Sigmoid colon (tissue), 7 donors: ENCODE data around the gene LCOR. TPM values are rescaled to one million over a fixed set of nuclear protein-coding genes. Genes with fewer than 3 reads are reported as not detected.

Experiments
- DNase-seq: peaks from one replicate; pipeline ENCODE4 v3.0.0-alpha.2; 2019
- H3K27ac ChIP-seq, 4 donors: fragments of 200-600 bp; sonication (generic); one replicate each; pipeline ENCODE4 v1.5.1; 2016 to 2019; ENCODE audit warnings: mild to moderate bottlenecking in 1 of 4
- H3K27me3 ChIP-seq, 3 donors: fragments of 200-600 bp; sonication (generic); one replicate each; pipeline ENCODE4 v1.5.1; 2019; ENCODE audit warnings: mild to moderate bottlenecking in 1 of 3
- H3K36me3 ChIP-seq, 4 donors: fragments of 200-600 bp; sonication (generic); one replicate each; pipeline ENCODE4 v1.5.1; 2016 to 2019
- H3K4me1 ChIP-seq, 4 donors: fragments of 200-600 bp; sonication (generic); one replicate each; pipeline ENCODE4 v1.5.1; 2017 to 2019
- H3K4me3 ChIP-seq, 4 donors: fragments of 200-600 bp; sonication (generic); one replicate each; pipeline ENCODE4 v1.5.1; 2017 to 2019; ENCODE audit warnings: mild to moderate bottlenecking in 2 of 4, moderate library complexity in 1 of 4
- H3K9me3 ChIP-seq, 4 donors: fragments of 200-600 bp in 3 of 4; sonication (generic) in 3 of 4; one replicate each; pipeline versions ENCODE4 v1.5.1 to v1.6.1; 2013 to 2019
- CTCF ChIP-seq, 4 experiments: fragments of 450-650 bp in 3 of 4; fragments of 200-600 bp in 1 of 4; IDR thresholded peaks; one replicate each; pipeline ENCODE4 v1.5.1; 2016 to 2019; ENCODE audit warnings: antibody characterized with exemption in 4 of 4, mild to moderate bottlenecking in 3 of 4, moderate library complexity in 2 of 4
- EP300 ChIP-seq, 4 donors: sonication (generic); formaldehyde crosslinking; IDR thresholded peaks; one replicate each; pipeline ENCODE4 v1.6.1; 2017; ENCODE audit warnings: antibody characterized with exemption in 4 of 4
- POLR2A ChIP-seq, 2 donors: fragments of 450-650 bp; IDR thresholded peaks; one replicate each; pipeline ENCODE4 v1.6.1; 2016; ENCODE audit warnings: antibody characterized with exemption in 2 of 2, mild to moderate bottlenecking in 2 of 2, moderate library complexity in 2 of 2
- POLR2AphosphoS5 ChIP-seq, 4 donors: sonication (generic); formaldehyde crosslinking; IDR thresholded peaks; one replicate each; pipeline ENCODE4 v1.6.1; 2017; ENCODE audit warnings: antibody characterized with exemption in 4 of 4
- WGBS, 2 donors: extraction: QIAGEN DNeasy Blood & Tissue Kit; methylation state at CpG; one replicate each; pipeline ENCODE4 v1.1.7; 2013; 5-methylcytosine and 5-hydroxymethylcytosine counted together
- intact Hi-C: fragments of 100-400 bp; cut with DNase I; formaldehyde crosslinking; loops from one replicate; pipeline ENCODE4 v1.15.1; 2023
- polyA plus RNA-seq, 3 donors: library from polyadenylated mRNA; stranded (reverse); fragments of 200-250 nt; gene quantifications; one replicate each; pipeline ENCODE4 v1.2.3, GENCODE V29; 2013
- total RNA-seq, 4 donors: library from RNA; depleted of rRNA; stranded (reverse); fragments of >200 nt; gene quantifications; one replicate each; pipeline ENCODE4 v1.1.0, GENCODE V29; 2016
- donor health status: healthy with polysubstance abuse.
- donor health status: Bipolar disorder and iron deficiency.
- donor health status: healthy.

The LCOR gene
- total and polyA plus RNA-seq, 7 donors: 8.4 to 270 (median 19.6) TPM

DNA sequence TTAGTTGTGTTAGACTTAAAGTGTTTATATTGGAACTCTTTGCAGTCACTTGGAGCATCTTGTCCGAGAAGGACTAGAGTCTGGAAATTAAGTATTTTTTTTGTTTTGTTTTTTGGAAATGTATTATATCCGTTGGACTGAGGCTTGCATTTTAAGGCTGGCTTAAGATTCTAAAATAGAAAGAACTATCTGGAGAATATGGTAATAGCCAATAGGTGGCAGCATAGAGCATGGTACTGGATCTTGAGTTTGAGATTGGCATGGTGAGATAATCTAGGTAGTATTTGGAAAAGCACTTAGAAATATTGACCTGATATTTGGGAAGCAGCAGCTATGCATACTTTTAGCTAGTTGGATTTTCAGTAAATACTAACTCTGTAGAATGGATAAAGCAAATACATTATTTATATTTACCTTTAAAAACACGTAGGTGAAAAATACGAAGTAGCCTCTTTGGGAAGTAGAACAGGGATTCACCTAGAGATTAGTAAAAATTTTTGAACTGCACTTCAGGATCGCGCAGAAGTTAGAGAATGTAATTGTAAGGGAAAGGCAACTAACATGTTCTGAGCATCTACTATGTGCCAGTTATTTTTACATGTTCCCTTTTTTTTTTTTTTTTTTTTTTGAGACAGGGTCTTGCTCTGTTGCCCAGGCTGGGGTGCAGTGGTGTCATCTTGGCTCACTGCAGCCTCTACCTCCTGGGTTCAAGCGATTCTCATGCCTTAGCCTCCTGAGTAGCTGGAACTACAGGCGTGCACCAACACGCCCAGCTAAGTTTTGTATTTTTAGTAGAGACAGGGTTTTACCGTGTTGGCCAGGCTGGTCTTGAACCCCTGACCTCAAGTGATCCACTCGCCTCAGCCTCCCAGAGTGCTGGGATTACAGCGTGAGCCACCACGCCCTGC lies 78.6 kb downstream of the LCOR start:
- H3K27me3 ChIP-seq: no peaks in the 10 kb centered on the region
- no peak for DNase-seq
- peaks cover 0 to 18% (median 0%) of the 10 kb centered on the region in 4 donors for H3K36me3 ChIP-seq
- no peak overlapping the region for H3K27ac ChIP-seq
- no peak for TF ChIP-seq POLR2A (IDR thresholded peaks at IDR 0.05)
- no peak for TF ChIP-seq EP300 (IDR thresholded peaks at IDR 0.05)
- TF ChIP-seq POLR2AphosphoS5 (IDR thresholded peaks at IDR 0.05): no peak
- TF ChIP-seq CTCF (IDR thresholded peaks at IDR 0.05): peak in 3 of 4 experiments; percentile 19 to 41 (median 19)
- 71 to 86% methylated on average over 13 of the region's 13 CpGs for WGBS, 2 donors
- intact Hi-C loops: no loop called here
- no peaks in the 10 kb centered on the region for H3K9me3 ChIP-seq
- H3K4me3 ChIP-seq: no peak overlapping the region
- peaks cover 0 to 44% (median 12%) of the 10 kb centered on the region in 4 donors for H3K4me1 ChIP-seq

DNA sequence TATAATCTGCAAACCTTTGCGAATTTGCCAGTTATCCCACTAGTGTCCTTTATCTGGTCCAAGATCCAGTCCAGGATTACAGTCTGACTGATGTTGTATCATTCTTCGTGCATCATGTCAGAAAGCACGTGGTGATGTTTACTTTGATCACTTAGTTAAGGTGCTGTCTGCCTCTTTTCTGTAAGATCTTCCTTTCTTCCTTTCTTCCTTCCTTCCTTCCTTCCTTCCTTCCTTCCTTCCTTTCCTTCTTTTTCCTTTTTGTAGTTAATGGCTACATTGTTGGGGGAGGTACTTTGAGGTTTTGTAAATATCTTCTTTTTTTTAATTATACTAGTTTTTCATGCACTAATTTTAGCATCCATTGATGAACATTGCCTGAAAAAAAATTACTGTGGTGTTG lies 80.3 kb downstream of the LCOR start:
- DNase-seq: no peak
- peaks cover 0 to 22% (median 0%) of the 10 kb centered on the region in 4 donors for H3K36me3 ChIP-seq
- intact Hi-C loops: no loop called here
- peaks cover 0 to 27% (median 6%) of the 10 kb centered on the region in 4 donors for H3K4me1 ChIP-seq
- H3K27ac ChIP-seq: no peak overlapping the region
- no peak overlapping the region for H3K4me3 ChIP-seq
- TF ChIP-seq POLR2A (IDR thresholded peaks at IDR 0.05) (no peak), EP300 (IDR thresholded peaks at IDR 0.05) (no peak), POLR2AphosphoS5 (IDR thresholded peaks at IDR 0.05) (no peak), CTCF (IDR thresholded peaks at IDR 0.05) (no peak)
- no peaks in the 10 kb centered on the region for H3K27me3 ChIP-seq
- H3K9me3 ChIP-seq: no peaks in the 10 kb centered on the region
- WGBS, 2 donors: 68 to 77% methylated on average over 3 of the region's 3 CpGs

- H3K9me3 ChIP-seq: no peaks in the 10 kb centered on the region
- no peak overlapping the region for H3K27ac ChIP-seq
- no peak overlapping the region for H3K4me3 ChIP-seq
- peaks cover 0 to 15% (median 6%) of the 10 kb centered on the region in 4 donors for H3K4me1 ChIP-seq
- no peak for DNase-seq
- peaks cover 0 to 14% (median 0%) of the 10 kb centered on the region in 4 donors for H3K36me3 ChIP-seq
- no peak for TF ChIP-seq CTCF (IDR thresholded peaks at IDR 0.05)
- TF ChIP-seq POLR2AphosphoS5 (IDR thresholded peaks at IDR 0.05): no peak
- TF ChIP-seq EP300 (IDR thresholded peaks at IDR 0.05): no peak
- no peaks in the 10 kb centered on the region for H3K27me3 ChIP-seq
- 98 to 99% methylated on average over 5 of the region's 5 CpGs for WGBS, 2 donors
- intact Hi-C loops: no loop called here
These were observed 81.8 kb downstream of the LCOR start for GRCh38 chr10:96913906-96914305.

- H3K4me3 ChIP-seq: no peak overlapping the region
- 87 to 89% methylated on average over 5 of the region's 5 CpGs for WGBS, 2 donors
- H3K27ac ChIP-seq: no peak overlapping the region
- intact Hi-C loops: no loop called here
- H3K4me1 ChIP-seq: peaks cover 0 to under 1% (median 0%) of the 10 kb centered on the region in 4 donors
- TF ChIP-seq EP300 (IDR thresholded peaks at IDR 0.05) (no peak), POLR2A (IDR thresholded peaks at IDR 0.05) (no peak), CTCF (IDR thresholded peaks at IDR 0.05) (no peak), POLR2AphosphoS5 (IDR thresholded peaks at IDR 0.05) (no peak)
- peaks cover 0 to 14% (median 0%) of the 10 kb centered on the region in 4 donors for H3K36me3 ChIP-seq
- no peak for DNase-seq
- H3K27me3 ChIP-seq: no peaks in the 10 kb centered on the region
- H3K9me3 ChIP-seq: no peaks in the 10 kb centered on the region
These were observed 85.5 kb downstream of the LCOR start for GRCh38 chr10:96917628-96918027.
